IMR-90 (cell line): ENCODE data around the gene FHAD1. TPM values are rescaled to one million over a fixed set of nuclear protein-coding genes. Genes with fewer than 3 reads are reported as not detected.

ENCODE experiments used
- ATAC-seq: fragments of 200-7000 bp; cut with Tn5 transposase; 2 replicates; pipeline ENCODE4 v1.9.1; 2020; ENCODE audit warnings: low read depth, mild to moderate bottlenecking, moderate library complexity
- BruUV-seq: library from RNA; stranded (reverse); fragments of 400-500 nt; replicated peaks from 2 replicates; lab custom pipeline; 2021; lab: Mats Ljungman, UMichigan
- CTCF ChIA-PET: fragments of 300-600 bp; formaldehyde crosslinking; extraction: SDS; loops from one replicate; lab custom pipeline; 2021; ENCODE audit warnings: antibody characterized with exemption; lab: Yijun Ruan, JAX
- POLR2A ChIA-PET: fragments of 300-600 bp; sonication (Branson Sonifier 250); formaldehyde crosslinking; loops from one replicate; lab custom pipeline; 2022; ENCODE audit warnings: antibody characterized with exemption; ENCODE audit not compliant: unreplicated experiment; lab: Charles Lee
- DNase-seq: peaks from one replicate; pipeline ENCODE4 v3.0.0; 2013
- H2AFZ ChIP-seq: replicated peaks from 2 replicates; pipeline ENCODE3; 2013; ENCODE audit warnings: low read length, mild to moderate bottlenecking; ENCODE audit not compliant: poor library complexity
- H2AK5ac ChIP-seq: 2 replicates; pipeline ENCODE4 v1.6.1; 2013; ENCODE audit warnings: low read depth, low read length, inconsistent platforms
- H2AK9ac ChIP-seq: replicated peaks from 2 replicates; pipeline ENCODE3; 2013; ENCODE audit warnings: mild to moderate bottlenecking, low read depth, low read length, moderate library complexity; ENCODE audit not compliant: poor library complexity
- H2BK120ac ChIP-seq: 2 replicates; pipeline ENCODE4 v1.6.1; 2013; ENCODE audit warnings: low read depth, low read length, inconsistent platforms
- H2BK15ac ChIP-seq: 3 replicates; pipeline ENCODE4 v1.6.1; 2013; ENCODE audit warnings: low read depth, low read length, inconsistent platforms
- H2BK20ac ChIP-seq: 2 replicates; pipeline ENCODE4 v1.6.1; 2013; ENCODE audit warnings: low read depth, mild to moderate bottlenecking, inconsistent platforms, low read length, moderate library complexity
- H2BK5ac ChIP-seq: 2 replicates; pipeline ENCODE4 v1.6.1; 2013; ENCODE audit warnings: mild to moderate bottlenecking, low read depth, low read length, inconsistent platforms; ENCODE audit not compliant: poor library complexity, severe bottlenecking
- H3K14ac ChIP-seq: replicated peaks from 2 replicates; pipeline ENCODE4 v1.6.1; 2013; ENCODE audit warnings: low read depth, low read length, inconsistent platforms
- H3K18ac ChIP-seq: 2 replicates; pipeline ENCODE4 v1.6.1; 2013; ENCODE audit warnings: low read depth, low read length, control low read depth
- H3K23ac ChIP-seq: 2 replicates; pipeline ENCODE4 v1.6.1; 2013; ENCODE audit warnings: low read depth, low read length, inconsistent platforms
- H3K27ac ChIP-seq: 2 replicates; pipeline ENCODE4 v1.5.1; 2013; ENCODE audit warnings: mild to moderate bottlenecking, control low read depth, low read length; ENCODE audit not compliant: insufficient read depth
- H3K27me3 ChIP-seq: 2 replicates; pipeline ENCODE4 v1.6.1; 2013; ENCODE audit warnings: low read length; ENCODE audit not compliant: control insufficient read depth, insufficient read depth
- H3K36me3 ChIP-seq: 2 replicates; pipeline ENCODE4 v1.6.1; 2013; ENCODE audit warnings: low read length, mixed read lengths; ENCODE audit not compliant: control insufficient read depth, insufficient read depth
- H3K4ac ChIP-seq: 2 replicates; pipeline ENCODE4 v1.6.1; 2013; ENCODE audit warnings: low read depth, low read length, inconsistent platforms
- H3K4me1 ChIP-seq: 2 replicates; pipeline ENCODE4 v1.6.1; 2013; ENCODE audit warnings: low read length, mixed read lengths; ENCODE audit not compliant: control insufficient read depth, insufficient read depth
- H3K4me2 ChIP-seq: 2 replicates; pipeline ENCODE4 v1.6.1; 2013; ENCODE audit warnings: low read depth, mild to moderate bottlenecking, control low read depth, low read length, moderate library complexity
- H3K4me3 ChIP-seq: 2 replicates; pipeline ENCODE4 v1.5.1; 2013; ENCODE audit warnings: low read depth, mild to moderate bottlenecking, control low read depth, low read length, moderate library complexity; ENCODE audit not compliant: insufficient read depth
- H3K56ac ChIP-seq: 2 replicates; pipeline ENCODE4 v1.6.1; 2013; ENCODE audit warnings: low read length, inconsistent platforms; ENCODE audit not compliant: insufficient read depth; ENCODE audit errors: extremely low read depth
- H3K79me1 ChIP-seq, 2 experiments: 2 replicates each; pipeline ENCODE4 v1.6.1; 2013; ENCODE audit warnings: low read length in 2 of 2, inconsistent platforms in 1 of 2, low read depth in 1 of 2
- H3K9ac ChIP-seq: 2 replicates; pipeline ENCODE4 v1.6.1; 2013; ENCODE audit warnings: low read depth, low read length, control low read depth
- H3K9me1 ChIP-seq: 2 replicates; pipeline ENCODE4 v1.6.1; 2013; ENCODE audit warnings: low read length, inconsistent platforms; ENCODE audit not compliant: insufficient read depth
- H3K9me3 ChIP-seq: 2 replicates; pipeline ENCODE4 v1.6.1; 2013; ENCODE audit warnings: low read length; ENCODE audit not compliant: control insufficient read depth, insufficient read depth
- H4K20me1 ChIP-seq: 2 replicates; pipeline ENCODE4 v1.6.1; 2013; ENCODE audit warnings: low read length, inconsistent platforms; ENCODE audit not compliant: insufficient read depth
- H4K5ac ChIP-seq: 2 replicates; pipeline ENCODE4 v1.6.1; 2013; ENCODE audit warnings: mild to moderate bottlenecking, low read depth, low read length, control low read depth
- H4K8ac ChIP-seq, 2 experiments: 2 replicates each; pipeline ENCODE4 v1.6.1; 2013; ENCODE audit warnings: low read depth in 2 of 2, low read length in 2 of 2, control low read depth in 1 of 2, inconsistent platforms in 1 of 2
- H4K91ac ChIP-seq: 2 replicates; pipeline ENCODE4 v1.6.1; 2013; ENCODE audit warnings: low read depth, low read length, inconsistent platforms; ENCODE audit not compliant: insufficient read depth
- BHLHE40 ChIP-seq: fragments of 150-350 bp; IDR thresholded peaks from 2 replicates; pipeline ENCODE4 v1.6.1; 2016; ENCODE audit warnings: mild to moderate bottlenecking, low read depth, low read length
- CEBPB ChIP-seq: IDR thresholded peaks from 2 replicates; pipeline ENCODE4 v1.6.1; 2012; ENCODE audit warnings: low read depth, low read length, improper control_type of control experiment
- ELK1 ChIP-seq: fragments of 150-350 bp; IDR thresholded peaks from 2 replicates; pipeline ENCODE4 v1.6.1; 2016; ENCODE audit warnings: low read depth, mild to moderate bottlenecking, low read length, moderate library complexity, borderline replicate concordance
- RAD21 ChIP-seq: IDR thresholded peaks from 2 replicates; pipeline ENCODE4 v1.6.1; 2012; ENCODE audit warnings: low read length, improper control_type of control experiment
- SMC3 ChIP-seq: fragments of 150-350 bp; IDR thresholded peaks from 2 replicates; pipeline ENCODE4 v1.6.1; 2016; ENCODE audit warnings: low read depth, mild to moderate bottlenecking, antibody characterized with exemption, low read length, moderate library complexity
- WGBS, 2 experiments: methylation state at CpG; one replicate each; pipeline versions ENCODE4 v1.1.5 to v1.1.7; 2013; ENCODE audit warnings: missing lambda C conversion rate in 2 of 2; ENCODE audit not compliant: insufficient read length in 1 of 2; ENCODE audit errors: extremely low coverage in 2 of 2; 5-methylcytosine and 5-hydroxymethylcytosine counted together
- dilution Hi-C: fragments of 300-500 bp; cut with HindIII; formaldehyde crosslinking; loops from one replicate; pipeline ENCODE4 v1.14.3; 2018; ENCODE audit warnings: low sequenced_read_pairs; ENCODE audit not compliant: unreplicated experiment
- in situ Hi-C: fragments of 300-500 bp; cut with MboI; formaldehyde crosslinking; loops from 3 replicates; pipeline ENCODE4 v1.14.3; 2019; ENCODE audit warnings: low sequenced_read_pairs, inconsistent platforms, mixed read lengths
- intact Hi-C: fragments of 100-400 bp; cut with micrococcal nuclease; formaldehyde crosslinking; loops from 2 replicates; pipeline ENCODE4 v1.10.0; 2022
- polyA plus RNA-seq, 3 experiments: library from polyadenylated mRNA; depleted of rRNA; stranded (reverse); fragments of >200 nt; gene quantifications; 2 replicates each; pipeline ENCODE4 v1.2.3, GENCODE V29; 2012; ENCODE audit warnings: low replicate concordance in 1 of 3
- total RNA-seq: library from RNA; depleted of rRNA; stranded (reverse); fragments of >200 nt; gene quantifications from 2 replicates; pipeline ENCODE4 v1.2.3, GENCODE V29; 2012

FHAD1 gene
- total and polyA plus RNA-seq, 2 of the 4 experiments (the other 2 are of a cell fraction) = not detected

DNA sequence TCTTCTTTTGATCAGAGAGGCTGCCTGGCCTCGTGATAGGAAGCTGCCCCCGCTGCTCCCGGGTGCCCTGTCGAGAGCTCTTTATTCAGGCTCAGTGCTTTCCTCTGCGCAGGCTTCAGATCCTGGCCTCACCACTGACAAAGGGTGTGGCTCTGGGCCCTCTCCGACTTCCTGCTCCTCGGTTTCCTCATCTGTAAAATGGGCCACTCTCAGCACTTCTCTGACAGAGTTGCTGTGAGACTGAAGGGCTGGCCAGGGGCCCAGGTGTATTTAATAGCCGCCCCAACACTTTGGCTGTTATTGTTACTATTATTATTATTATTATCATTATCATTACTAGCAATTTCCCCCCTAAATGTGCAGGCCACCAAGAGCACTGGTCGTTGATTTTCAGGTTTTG lies 101.6 kb downstream of the FHAD1 start:
- Histone ChIP-seq H3K36me3 (no peaks in the 10 kb centered on the region), H2BK20ac (no peak overlapping the region), H3K4me2 (no peak overlapping the region), H3K27ac (no peak overlapping the region), H3K23ac (no peak overlapping the region), H4K5ac (no peak overlapping the region), H3K9me3 (no peaks in the 10 kb centered on the region), H3K56ac (no peak overlapping the region), H2BK120ac (no peak overlapping the region), H4K20me1 (no peaks in the 10 kb centered on the region), H2AK5ac (no peak overlapping the region), H4K8ac (no peak overlapping the region), H3K9me1 (peaks cover 12% of the 10 kb centered on the region), H3K9ac (no peak overlapping the region), H3K27me3 (no peaks in the 10 kb centered on the region), H3K79me1 (no peaks in the 10 kb centered on the region), H3K4me3 (no peak overlapping the region), H3K4ac (no peak overlapping the region), H3K14ac (no peak overlapping the region), H2AFZ (no peak overlapping the region), H2AK9ac (no peak overlapping the region), H3K18ac (no peak overlapping the region), H4K91ac (no peak overlapping the region), H2BK5ac (no peak overlapping the region), H2BK15ac (no peak overlapping the region), H3K4me1 (peaks cover 5% of the 10 kb centered on the region)
- dilution Hi-C loops = no loop called here
- CTCF ChIA-PET = no interaction called here
- no peak for TF ChIP-seq BHLHE40
- TF ChIP-seq ELK1 = no peak
- no peak for TF ChIP-seq SMC3
- TF ChIP-seq CEBPB = no peak
- TF ChIP-seq RAD21 = no peak
- in situ Hi-C loops = no loop called here
- 100% methylated on average over 2 of the region's 9 CpGs; no CpG with 5 or more reads in 1 of the 2 experiments for WGBS, 2 experiments
- DNase-seq (no peak), ATAC-seq (no peak)
- no TSS peak for BruUV-seq
- POLR2A ChIA-PET = no interaction called here
- intact Hi-C loops = no loop called here
